ENCODE measurements around the gene LRG1. TPM values are rescaled to one million over a fixed set of nuclear protein-coding genes. Genes with fewer than 3 reads are reported as not detected.

The LRG1 gene
- total and polyA plus RNA-seq, 2 of the 13 experiments (the other 11 are each of a cell fraction or from before 2014, with no cell fraction given), result 12.0 to 39.3 TPM

- TF ChIP-seq JUN (CRISPR knock-in tag; IDR thresholded peaks at IDR 0.05) (no peak), ZNF749 (CRISPR knock-in tag; IDR thresholded peaks at IDR 0.05; ENCODE audit: borderline replicate concordance) (0 out of 2 replicates have a peak, but pooled peaks have one; percentile 5), ZMYM3 (CRISPR knock-in tag; IDR thresholded peaks at IDR 0.05) (peak; percentile 61), ZNF276 (CRISPR knock-in tag; IDR thresholded peaks at IDR 0.05; ENCODE audit: low read depth) (no peak), ZNF629 (CRISPR knock-in tag; conservative IDR thresholded peaks at IDR 0.05) (peak; percentile 75), PCBP1 (IDR thresholded peaks at IDR 0.05; ENCODE audit: borderline replicate concordance, low read depth, low read length) (0 out of 2 replicates have a peak, but pooled peaks have one; percentile 22), SRSF4 (IDR thresholded peaks at IDR 0.05; ENCODE audit: low read depth, low read length, poor library complexity, severe bottlenecking) (no peak), ZNF597 (CRISPR knock-in tag; IDR thresholded peaks at IDR 0.05) (no peak), NCOR1 (IDR thresholded peaks at IDR 0.05; ENCODE audit: borderline replicate concordance, low read length) (no peak), GPBP1L1 (CRISPR knock-in tag; IDR thresholded peaks at IDR 0.05) (no peak)
Measured at GRCh38 chr19:4555657-4556561, 16.1 kb upstream of the LRG1 start (continued).
